ENCODE results near the gene EDA2R.

EDA2R gene

GRCh38 chrX:66625525-66625924 is 13.4 kb downstream of the EDA2R start:
- Histone ChIP-seq H3K9ac (ENCODE audit: low read length) (no peak overlapping the region), H3K9me2 (ENCODE audit: low read depth, low read length) (no peaks in the 10 kb centered on the region), H3K36me3 (ENCODE audit: insufficient read depth, low read length) (no peaks in the 10 kb centered on the region), H3K4me1 (ENCODE audit: insufficient read depth, low read length, severe bottlenecking) (no peaks in the 10 kb centered on the region), H3K4me3 (ENCODE audit: low read depth, low read length, poor library complexity, severe bottlenecking) (no peak overlapping the region), H3K4me2 (ENCODE audit: low read length) (no peak overlapping the region), H3K9me3 (ENCODE audit: low read length) (no peaks in the 10 kb centered on the region), H3F3A (ENCODE audit: insufficient read depth, low read length) (no peaks in the 10 kb centered on the region), H3K79me2 (ENCODE audit: insufficient read depth, low read length) (no peaks in the 10 kb centered on the region), H3K27ac (ENCODE audit: low read depth, low read length, poor library complexity, severe bottlenecking) (no peak overlapping the region), H2AFZ (ENCODE audit: low read length) (no peak overlapping the region), H4K20me1 (ENCODE audit: insufficient read depth, low read length) (no peaks in the 10 kb centered on the region), H3K27me3 (ENCODE audit: insufficient read depth, low read length) (no peaks in the 10 kb centered on the region)
- TF ChIP-seq EZH2 (IDR thresholded peaks at IDR 0.05; ENCODE audit: borderline replicate concordance, low read length) (no peak), CTCF (IDR thresholded peaks at IDR 0.05; ENCODE audit: low read length) (no peak)

GRCh38 chrX:66622209-66622608 is 16.7 kb downstream of the EDA2R start:
- no peak overlapping the region for H3K9ac ChIP-seq (ENCODE audit: low read length)
- H2AFZ ChIP-seq (ENCODE audit: low read length) = no peak overlapping the region
- H3K27ac ChIP-seq (ENCODE audit: low read depth, low read length, poor library complexity, severe bottlenecking) = no peak overlapping the region
- no peak overlapping the region for H3K4me2 ChIP-seq (ENCODE audit: low read length)
- H3F3A ChIP-seq (ENCODE audit: insufficient read depth, low read length) = no peaks in the 10 kb centered on the region
- no peaks in the 10 kb centered on the region for H3K9me3 ChIP-seq (ENCODE audit: low read length)
- no peaks in the 10 kb centered on the region for H3K4me1 ChIP-seq (ENCODE audit: insufficient read depth, low read length, severe bottlenecking)
- H3K9me2 ChIP-seq (ENCODE audit: low read depth, low read length) = no peaks in the 10 kb centered on the region
- H3K36me3 ChIP-seq (ENCODE audit: insufficient read depth, low read length) = no peaks in the 10 kb centered on the region
- TF ChIP-seq CTCF (IDR thresholded peaks at IDR 0.05; ENCODE audit: low read length) = no peak
- no peak for TF ChIP-seq EZH2 (IDR thresholded peaks at IDR 0.05; ENCODE audit: borderline replicate concordance, low read length)
- H4K20me1 ChIP-seq (ENCODE audit: insufficient read depth, low read length) = no peaks in the 10 kb centered on the region
- H3K27me3 ChIP-seq (ENCODE audit: insufficient read depth, low read length) = no peaks in the 10 kb centered on the region
- no peaks in the 10 kb centered on the region for H3K79me2 ChIP-seq (ENCODE audit: insufficient read depth, low read length)
- H3K4me3 ChIP-seq (ENCODE audit: low read depth, low read length, poor library complexity, severe bottlenecking) = no peak overlapping the region

GRCh38 chrX:66616944-66617343 is 21.9 kb downstream of the EDA2R start:
- Histone ChIP-seq H3K27me3 (ENCODE audit: insufficient read depth, low read length) (no peaks in the 10 kb centered on the region), H3K4me2 (ENCODE audit: low read length) (no peak overlapping the region), H3K9me2 (ENCODE audit: low read depth, low read length) (no peaks in the 10 kb centered on the region), H3K4me1 (ENCODE audit: insufficient read depth, low read length, severe bottlenecking) (no peaks in the 10 kb centered on the region), H3K9me3 (ENCODE audit: low read length) (no peaks in the 10 kb centered on the region), H4K20me1 (ENCODE audit: insufficient read depth, low read length) (no peaks in the 10 kb centered on the region), H3K4me3 (ENCODE audit: low read depth, low read length, poor library complexity, severe bottlenecking) (no peak overlapping the region), H3F3A (ENCODE audit: insufficient read depth, low read length) (no peaks in the 10 kb centered on the region), H3K27ac (ENCODE audit: low read depth, low read length, poor library complexity, severe bottlenecking) (no peak overlapping the region), H2AFZ (ENCODE audit: low read length) (no peak overlapping the region), H3K79me2 (ENCODE audit: insufficient read depth, low read length) (no peaks in the 10 kb centered on the region), H3K9ac (ENCODE audit: low read length) (no peak overlapping the region), H3K36me3 (ENCODE audit: insufficient read depth, low read length) (no peaks in the 10 kb centered on the region)
- no peak for TF ChIP-seq CTCF (IDR thresholded peaks at IDR 0.05; ENCODE audit: low read length)
- TF ChIP-seq EZH2 (IDR thresholded peaks at IDR 0.05; ENCODE audit: borderline replicate concordance, low read length) = no peak
